GM23338 (cell line): Measurements from ENCODE around the gene SPAG7. TPM values are rescaled to one million over a fixed set of nuclear protein-coding genes. Genes with fewer than 3 reads are reported as not detected.
A peak's percentile ranks its signal among the peaks of the same experiment; 100 is the strongest.

Experiments
- ATAC-seq: fragments of 200-7000 bp; cut with Tn5 transposase; 3 replicates; pipeline ENCODE4 v1.9.1; 2020
- DNase-seq: peaks from one replicate; pipeline ENCODE4 v3.0.0-alpha.2; 2015; ENCODE audit warnings: low spot score
- H2AFZ ChIP-seq: fragments of 200-600 bp; sonication (generic); 2 replicates; pipeline ENCODE4 v1.8.0; 2016; ENCODE audit warnings: antibody characterized with exemption, mild to moderate bottlenecking, moderate library complexity
- H3F3A ChIP-seq: fragments of 200-600 bp; sonication (generic); replicated peaks from 2 replicates; pipeline ENCODE4 v1.8.0; 2017; ENCODE audit warnings: antibody characterized with exemption, mixed run types, low read depth
- H3K27ac ChIP-seq: fragments of 200-600 bp; sonication (generic); 2 replicates; pipeline ENCODE4 v1.6.1; 2016; ENCODE audit warnings: low read depth
- H3K27me3 ChIP-seq: fragments of 200-600 bp; sonication (generic); 2 replicates; pipeline ENCODE4 v1.8.0; 2016; ENCODE audit warnings: mild to moderate bottlenecking, mixed run types, moderate library complexity; ENCODE audit not compliant: insufficient read depth
- H3K36me3 ChIP-seq: fragments of 200-600 bp; sonication (generic); 2 replicates; pipeline ENCODE4 v1.8.0; 2016; ENCODE audit warnings: mild to moderate bottlenecking; ENCODE audit not compliant: insufficient read depth
- H3K4me1 ChIP-seq: fragments of 200-600 bp; sonication (generic); 2 replicates; pipeline ENCODE4 v1.8.0; 2016; ENCODE audit warnings: mild to moderate bottlenecking, moderate library complexity; ENCODE audit not compliant: insufficient read depth
- H3K4me2 ChIP-seq: fragments of 200-600 bp; sonication (generic); 2 replicates; pipeline ENCODE4 v1.7.1; 2017; ENCODE audit warnings: mixed run types
- H3K4me3 ChIP-seq: fragments of 200-600 bp; sonication (generic); 2 replicates; pipeline ENCODE4 v1.6.1; 2016; ENCODE audit warnings: mixed run types
- H3K79me2 ChIP-seq: fragments of 200-600 bp; sonication (generic); replicated peaks from 2 replicates; pipeline ENCODE4 v1.8.0; 2017; ENCODE audit warnings: mild to moderate bottlenecking; ENCODE audit not compliant: insufficient read depth
- H3K9me2 ChIP-seq: fragments of 200-600 bp; sonication (generic); 2 replicates; pipeline ENCODE4 v1.8.0; 2017; ENCODE audit not compliant: insufficient read depth
- H4K20me1 ChIP-seq: fragments of 200-600 bp; sonication (generic); replicated peaks from 2 replicates; pipeline ENCODE4 v1.8.0; 2017; ENCODE audit warnings: mild to moderate bottlenecking; ENCODE audit not compliant: insufficient read depth
- H3K27ac Mint-ChIP-seq: 2 replicates; pipeline ENCODE4 v1.8.0; 2020; ENCODE audit warnings: inconsistent platforms, mild to moderate bottlenecking, moderate library complexity, mixed read lengths
- H3K27me3 Mint-ChIP-seq: 3 replicates; pipeline ENCODE4 v1.8.0; 2022; ENCODE audit warnings: low read depth, mild to moderate bottlenecking, moderate library complexity, mixed read lengths, inconsistent platforms; ENCODE audit not compliant: insufficient read depth, poor library complexity
- H3K36me3 Mint-ChIP-seq: 3 replicates; pipeline ENCODE4 v1.8.0; 2021; ENCODE audit warnings: low read depth, mild to moderate bottlenecking, inconsistent platforms, moderate library complexity, mixed read lengths
- H3K4me1 Mint-ChIP-seq: 3 replicates; pipeline ENCODE4 v1.8.0; 2020; ENCODE audit warnings: mild to moderate bottlenecking, inconsistent platforms, mixed read lengths
- H3K4me3 Mint-ChIP-seq: 3 replicates; pipeline ENCODE4 v1.8.0; 2021; ENCODE audit warnings: moderate library complexity, mild to moderate bottlenecking, inconsistent platforms, mixed read lengths
- H3K9me3 Mint-ChIP-seq: 3 replicates; pipeline ENCODE4 v1.8.0; 2020; ENCODE audit warnings: moderate library complexity, mild to moderate bottlenecking, inconsistent platforms, mixed read lengths
- CREB1 ChIP-seq: fragments of 250-450 bp; sonication (Bioruptor Pico); IDR thresholded peaks from 2 replicates; pipeline ENCODE4 v1.5.0; 2020; ENCODE audit warnings: low read depth, mild to moderate bottlenecking, moderate library complexity
- EZH2 ChIP-seq: fragments of 200-600 bp; sonication (generic); IDR thresholded peaks from one replicate; pipeline ENCODE4 v1.8.0; 2017; ENCODE audit warnings: antibody characterized with exemption, mild to moderate bottlenecking, low read depth; ENCODE audit not compliant: unreplicated experiment
- EZH2phosphoT487 ChIP-seq: fragments of 200-600 bp; sonication (generic); IDR thresholded peaks from one replicate; pipeline ENCODE4 v1.8.1; 2018; ENCODE audit warnings: antibody characterized with exemption; ENCODE audit not compliant: unreplicated experiment
- JUNB ChIP-seq: IDR thresholded peaks from one replicate; pipeline ENCODE4 v1.6.1; 2016; ENCODE audit warnings: antibody characterized with exemption; ENCODE audit not compliant: unreplicated experiment
- NANOG ChIP-seq: IDR thresholded peaks from 2 replicates; pipeline ENCODE4 v1.6.1; 2016; ENCODE audit warnings: antibody characterized with exemption, borderline replicate concordance
- POLR2AphosphoS5 ChIP-seq: IDR thresholded peaks from 2 replicates; pipeline ENCODE4 v1.6.1; 2016; ENCODE audit warnings: antibody characterized with exemption, low read depth
- STAT1 ChIP-seq: IDR thresholded peaks from one replicate; pipeline ENCODE4 v1.6.1; 2016; ENCODE audit warnings: antibody characterized with exemption; ENCODE audit not compliant: unreplicated experiment
- polyA plus RNA-seq: library from polyadenylated mRNA; unstranded; fragments of >200 nt; fragmentation: Nextera tagmentation; extraction: Ambion mirVana; gene quantifications from 2 replicates; pipeline ENCODE4 v1.2.1, GENCODE V29; 2016
- total RNA-seq: library from RNA; depleted of rRNA; stranded (reverse); fragments of >200 nt; shearing (Covaris generic); gene quantifications from 2 replicates; pipeline ENCODE4 v1.2.3, GENCODE V29; 2014
- TF ChIP-seq, protein P1 (sequence below): IDR thresholded peaks from 2 replicates; pipeline ENCODE4 v1.6.1; 2016; ENCODE audit warnings: antibody characterized with exemption
- TF ChIP-seq, protein P2 (sequence below): IDR thresholded peaks from one replicate; pipeline ENCODE4 v1.6.1; 2018; ENCODE audit warnings: antibody characterized with exemption; ENCODE audit not compliant: unreplicated experiment
- TF ChIP-seq, protein P3 (sequence below), 2 experiments: fragments of 200-600 bp in 1 of 2; sonication (generic) in 1 of 2; conservative IDR thresholded peaks; 2 replicates each; pipeline versions ENCODE4 v1.5.1 to v1.6.1; 2016 to 2017; ENCODE audit warnings: antibody characterized with exemption in 2 of 2, low read depth in 2 of 2, mild to moderate bottlenecking in 2 of 2, moderate library complexity in 1 of 2

The SPAG7 gene
- total and polyA plus RNA-seq, 2 experiments from 2014 or later: 77.9 to 226 TPM

- Mint-ChIP-seq H3K27ac (no peak overlapping the region), H3K36me3 (peaks cover 37% of the 10 kb centered on the region), H3K27me3 (peaks cover 9% of the 10 kb centered on the region), H3K9me3 (peaks cover 4% of the 10 kb centered on the region; the same call in 2 of the 3 replicates), H3K4me3 (no peak overlapping the region), H3K4me1 (peaks cover 25% of the 10 kb centered on the region)
- DNase-seq (no peak), ATAC-seq (no peak)
- no peaks in the 10 kb centered on the region for H3F3A ChIP-seq
- TF ChIP-seq CREB1 (CRISPR knock-in tag) (no peak), POLR2AphosphoS5 (no peak), JUNB (no peak), NANOG (no peak), EZH2 (no peak), EZH2phosphoT487 (no peak), STAT1 (no peak)
- TF ChIP-seq, protein P1, sequence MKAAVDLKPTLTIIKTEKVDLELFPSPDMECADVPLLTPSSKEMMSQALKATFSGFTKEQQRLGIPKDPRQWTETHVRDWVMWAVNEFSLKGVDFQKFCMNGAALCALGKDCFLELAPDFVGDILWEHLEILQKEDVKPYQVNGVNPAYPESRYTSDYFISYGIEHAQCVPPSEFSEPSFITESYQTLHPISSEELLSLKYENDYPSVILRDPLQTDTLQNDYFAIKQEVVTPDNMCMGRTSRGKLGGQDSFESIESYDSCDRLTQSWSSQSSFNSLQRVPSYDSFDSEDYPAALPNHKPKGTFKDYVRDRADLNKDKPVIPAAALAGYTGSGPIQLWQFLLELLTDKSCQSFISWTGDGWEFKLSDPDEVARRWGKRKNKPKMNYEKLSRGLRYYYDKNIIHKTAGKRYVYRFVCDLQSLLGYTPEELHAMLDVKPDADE: no peak
- TF ChIP-seq, protein P2, sequence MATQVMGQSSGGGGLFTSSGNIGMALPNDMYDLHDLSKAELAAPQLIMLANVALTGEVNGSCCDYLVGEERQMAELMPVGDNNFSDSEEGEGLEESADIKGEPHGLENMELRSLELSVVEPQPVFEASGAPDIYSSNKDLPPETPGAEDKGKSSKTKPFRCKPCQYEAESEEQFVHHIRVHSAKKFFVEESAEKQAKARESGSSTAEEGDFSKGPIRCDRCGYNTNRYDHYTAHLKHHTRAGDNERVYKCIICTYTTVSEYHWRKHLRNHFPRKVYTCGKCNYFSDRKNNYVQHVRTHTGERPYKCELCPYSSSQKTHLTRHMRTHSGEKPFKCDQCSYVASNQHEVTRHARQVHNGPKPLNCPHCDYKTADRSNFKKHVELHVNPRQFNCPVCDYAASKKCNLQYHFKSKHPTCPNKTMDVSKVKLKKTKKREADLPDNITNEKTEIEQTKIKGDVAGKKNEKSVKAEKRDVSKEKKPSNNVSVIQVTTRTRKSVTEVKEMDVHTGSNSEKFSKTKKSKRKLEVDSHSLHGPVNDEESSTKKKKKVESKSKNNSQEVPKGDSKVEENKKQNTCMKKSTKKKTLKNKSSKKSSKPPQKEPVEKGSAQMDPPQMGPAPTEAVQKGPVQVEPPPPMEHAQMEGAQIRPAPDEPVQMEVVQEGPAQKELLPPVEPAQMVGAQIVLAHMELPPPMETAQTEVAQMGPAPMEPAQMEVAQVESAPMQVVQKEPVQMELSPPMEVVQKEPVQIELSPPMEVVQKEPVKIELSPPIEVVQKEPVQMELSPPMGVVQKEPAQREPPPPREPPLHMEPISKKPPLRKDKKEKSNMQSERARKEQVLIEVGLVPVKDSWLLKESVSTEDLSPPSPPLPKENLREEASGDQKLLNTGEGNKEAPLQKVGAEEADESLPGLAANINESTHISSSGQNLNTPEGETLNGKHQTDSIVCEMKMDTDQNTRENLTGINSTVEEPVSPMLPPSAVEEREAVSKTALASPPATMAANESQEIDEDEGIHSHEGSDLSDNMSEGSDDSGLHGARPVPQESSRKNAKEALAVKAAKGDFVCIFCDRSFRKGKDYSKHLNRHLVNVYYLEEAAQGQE: no peak
- H3K4me3 ChIP-seq: no peak overlapping the region
- no peaks in the 10 kb centered on the region for H3K36me3 ChIP-seq
- H3K4me1 ChIP-seq: peaks cover 15% of the 10 kb centered on the region
- no peaks in the 10 kb centered on the region for H3K79me2 ChIP-seq
- no peaks in the 10 kb centered on the region for H3K27me3 ChIP-seq
- no peaks in the 10 kb centered on the region for H3K9me2 ChIP-seq
- no peak overlapping the region for H3K27ac ChIP-seq
- H2AFZ ChIP-seq: no peak overlapping the region
- no peak overlapping the region for H3K4me2 ChIP-seq
- no peaks in the 10 kb centered on the region; the same call in none of the 2 replicates for H4K20me1 ChIP-seq
These were observed 9.5 kb downstream of the SPAG7 start for GRCh38 chr17:4958102-4958501.

GRCh38 chr17:4956493-4957061, 11.0 kb downstream of the SPAG7 start:
- peaks cover 20% of the 10 kb centered on the region for H3K4me1 ChIP-seq
- no peaks in the 10 kb centered on the region for H3K27me3 ChIP-seq
- H2AFZ ChIP-seq: no peak overlapping the region
- H3K4me3 ChIP-seq: no peak overlapping the region
- H4K20me1 ChIP-seq: no peaks in the 10 kb centered on the region; the same call in none of the 2 replicates
- H3K36me3 Mint-ChIP-seq: peaks cover 32% of the 10 kb centered on the region
- no peak overlapping the region for H3K27ac ChIP-seq
- H3K27ac Mint-ChIP-seq: peak overlapping the region; percentile 8; the same call in 1 of the 2 replicates
- no peak overlapping the region for H3K4me3 Mint-ChIP-seq
- no peak overlapping the region for H3K4me2 ChIP-seq
- H3K27me3 Mint-ChIP-seq: peaks cover 12% of the 10 kb centered on the region
- H3K9me2 ChIP-seq: no peaks in the 10 kb centered on the region
- TF ChIP-seq, protein P1: no peak
- TF ChIP-seq, protein P3, sequence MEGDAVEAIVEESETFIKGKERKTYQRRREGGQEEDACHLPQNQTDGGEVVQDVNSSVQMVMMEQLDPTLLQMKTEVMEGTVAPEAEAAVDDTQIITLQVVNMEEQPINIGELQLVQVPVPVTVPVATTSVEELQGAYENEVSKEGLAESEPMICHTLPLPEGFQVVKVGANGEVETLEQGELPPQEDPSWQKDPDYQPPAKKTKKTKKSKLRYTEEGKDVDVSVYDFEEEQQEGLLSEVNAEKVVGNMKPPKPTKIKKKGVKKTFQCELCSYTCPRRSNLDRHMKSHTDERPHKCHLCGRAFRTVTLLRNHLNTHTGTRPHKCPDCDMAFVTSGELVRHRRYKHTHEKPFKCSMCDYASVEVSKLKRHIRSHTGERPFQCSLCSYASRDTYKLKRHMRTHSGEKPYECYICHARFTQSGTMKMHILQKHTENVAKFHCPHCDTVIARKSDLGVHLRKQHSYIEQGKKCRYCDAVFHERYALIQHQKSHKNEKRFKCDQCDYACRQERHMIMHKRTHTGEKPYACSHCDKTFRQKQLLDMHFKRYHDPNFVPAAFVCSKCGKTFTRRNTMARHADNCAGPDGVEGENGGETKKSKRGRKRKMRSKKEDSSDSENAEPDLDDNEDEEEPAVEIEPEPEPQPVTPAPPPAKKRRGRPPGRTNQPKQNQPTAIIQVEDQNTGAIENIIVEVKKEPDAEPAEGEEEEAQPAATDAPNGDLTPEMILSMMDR (conservative IDR thresholded peaks at IDR 0.05; ENCODE audit: low read depth in 2 of 2): peak; percentile 74 to 84
- no peaks in the 10 kb centered on the region for H3K79me2 ChIP-seq
- ATAC-seq (peak; percentile 64), DNase-seq (peak; percentile 90)
- H3K9me3 Mint-ChIP-seq: peaks cover 4% of the 10 kb centered on the region; the same call in 2 of the 3 replicates
- H3K36me3 ChIP-seq: no peaks in the 10 kb centered on the region
- peaks cover 31% of the 10 kb centered on the region for H3K4me1 Mint-ChIP-seq
- H3F3A ChIP-seq: no peaks in the 10 kb centered on the region
